ENCODE measurements around the gene LIN37. TPM values are rescaled to one million over a fixed set of nuclear protein-coding genes. Genes with fewer than 3 reads are reported as not detected.

The LIN37 gene
- total and polyA plus RNA-seq, 2 of the 13 experiments (the other 11 are each of a cell fraction or from before 2014, with no cell fraction given): 6.3 to 8.7 TPM

- TF ChIP-seq ZHX2 (IDR thresholded peaks at IDR 0.05; ENCODE audit: low read depth) (no peak; the same call in 1 of the 2 replicates), ZHX2 (CRISPR knock-in tag; IDR thresholded peaks at IDR 0.05; ENCODE audit: borderline replicate concordance) (no peak), GTF3A (CRISPR knock-in tag; conservative IDR thresholded peaks at IDR 0.05) (no peak), SYNCRIP (IDR thresholded peaks at IDR 0.05; ENCODE audit: insufficient read depth, low read depth, low read length) (no peak), KLF13 (CRISPR knock-in tag; IDR thresholded peaks at IDR 0.05) (no peak), HMGXB4 (CRISPR knock-in tag; IDR thresholded peaks at IDR 0.05; ENCODE audit: borderline replicate concordance in 1 of 2, low read depth in 1 of 2) (peak in 1 of 2 experiments; percentile 63; a peak in 1 of 4 replicates), REL (CRISPR knock-in tag; conservative IDR thresholded peaks at IDR 0.05) (no peak), HHEX (CRISPR knock-in tag; IDR thresholded peaks at IDR 0.05) (no peak), ZBTB42 (CRISPR knock-in tag; IDR thresholded peaks at IDR 0.05) (no peak), IRF1 (CRISPR knock-in tag; IDR thresholded peaks at IDR 0.05; ENCODE audit: low read depth) (no peak), ZNF639 (CRISPR knock-in tag; conservative IDR thresholded peaks at IDR 0.05) (no peak), ZNF766 (CRISPR knock-in tag; IDR thresholded peaks at IDR 0.05; ENCODE audit: borderline replicate concordance) (no peak), HMG20A (CRISPR knock-in tag; IDR thresholded peaks at IDR 0.05; ENCODE audit: borderline replicate concordance) (no peak), NFRKB (IDR thresholded peaks at IDR 0.05) (no peak), SP5 (CRISPR knock-in tag; IDR thresholded peaks at IDR 0.05; ENCODE audit: borderline replicate concordance, low read depth) (peak; percentile 59; the same call in 1 of the 2 replicates), ZFP36L2 (CRISPR knock-in tag; IDR thresholded peaks at IDR 0.05) (no peak), MNT (IDR thresholded peaks at IDR 0.05) (0 out of 2 replicates have a peak, but pooled peaks have one; percentile 12), CEBPG (CRISPR knock-in tag; IDR thresholded peaks at IDR 0.05) (no peak; the same call in 1 of the 2 replicates)
Observed at GRCh38 chr19:35757749-35758608, 9.6 kb downstream of the LIN37 start, which contains the start of gene PROSER3 (continued).
